HCT116 (cell line): ENCODE data around the gene RPS25. TPM values are rescaled to one million over a fixed set of nuclear protein-coding genes. Genes with fewer than 3 reads are reported as not detected.

ENCODE experiments used
- ATAC-seq: fragments of 200-7000 bp; cut with Tn5 transposase; 2 replicates; pipeline ENCODE4 v1.9.1; 2020; ENCODE audit warnings: mild to moderate bottlenecking, moderate library complexity
- BruUV-seq: library from RNA; stranded (reverse); fragments of 400-500 nt; replicated peaks from 2 replicates; lab custom pipeline; 2021; lab: Mats Ljungman, UMichigan
- CTCF ChIA-PET: fragments of 300-600 bp; sonication (Branson Sonifier 250); formaldehyde crosslinking; loops from one replicate; lab custom pipeline; 2021; ENCODE audit warnings: antibody characterized with exemption; lab: Charles Lee
- POLR2A ChIA-PET: fragments of 300-600, 350-600 bp; sonication (Branson Sonifier 250); formaldehyde crosslinking; loops from one replicate; lab custom pipeline; 2021; ENCODE audit warnings: antibody characterized with exemption; lab: Charles Lee
- RAD21 ChIA-PET, 2 experiments: fragments of 300-600 bp; sonication (Branson Sonifier 250); formaldehyde crosslinking; loops; one replicate each; lab custom pipeline; 2023; ENCODE audit warnings: low total read pairs in 2 of 2; ENCODE audit not compliant: uncharacterized antibody in 2 of 2, unreplicated experiment in 2 of 2, low non-redundant PET in 1 of 2; lab: Charles Lee
- DNase-seq: peaks from one replicate; pipeline ENCODE4 v3.0.0-alpha.2; 2010; ENCODE audit warnings: low read depth, low spot score
- H2AFZ ChIP-seq: fragments of 200-600 bp; shearing (Covaris generic), sonication (generic); 2 replicates; pipeline ENCODE4 v1.6.1; 2017; ENCODE audit warnings: low read depth, mixed run types, mixed read lengths, antibody characterized with exemption, low read length; ENCODE audit not compliant: poor library complexity, severe bottlenecking
- H3K27ac ChIP-seq: 2 replicates; pipeline ENCODE4 v1.5.1; 2012; ENCODE audit warnings: low read depth, low read length
- H3K27me3 ChIP-seq: fragments of 200-600 bp; sonication (generic); 2 replicates; pipeline ENCODE4 v1.6.1; 2016; ENCODE audit warnings: mixed run types, low read length, mixed read lengths; ENCODE audit not compliant: insufficient read depth
- H3K36me3 ChIP-seq, 2 experiments: fragments of 200-500 bp in 1 of 2; fragments of 200-600 bp in 1 of 2; sonication (Bioruptor generic) in 1 of 2; sonication (generic) in 1 of 2; 2 replicates each; pipeline versions ENCODE4 v1.5.1 to v1.6.1; 2014 to 2016; ENCODE audit warnings: low read length in 2 of 2, inconsistent platforms in 1 of 2, mixed read lengths in 1 of 2, mixed run types in 1 of 2; ENCODE audit not compliant: insufficient read depth in 2 of 2, control insufficient read depth in 1 of 2
- H3K4me1 ChIP-seq, 2 experiments: fragments of 200-600 bp in 1 of 2; sonication (generic) in 1 of 2; 2 replicates each; pipeline versions ENCODE4 v1.5.1 to v1.6.1; 2012 to 2017; ENCODE audit warnings: low read length in 2 of 2, inconsistent platforms in 1 of 2, mild to moderate bottlenecking in 1 of 2, mixed read lengths in 1 of 2, mixed run types in 1 of 2, moderate library complexity in 1 of 2; ENCODE audit not compliant: insufficient read depth in 2 of 2, control insufficient read depth in 1 of 2
- H3K4me2 ChIP-seq: fragments of 200-600 bp; sonication (generic); 2 replicates; pipeline ENCODE4 v1.6.1; 2017; ENCODE audit warnings: mixed run types, low read length, mixed read lengths
- H3K4me3 ChIP-seq, 2 experiments: fragments of 200-600 bp in 1 of 2; sonication (generic) in 1 of 2; replicated peaks in 1 of 2; 2 replicates each; pipeline ENCODE4 v1.5.1; 2011 to 2016; ENCODE audit warnings: low read length in 2 of 2, control low read depth in 1 of 2, low read depth in 1 of 2, mild to moderate bottlenecking in 1 of 2, mixed read lengths in 1 of 2, mixed run types in 1 of 2
- H3K79me2 ChIP-seq: fragments of 200-600 bp; sonication (generic); 2 replicates; pipeline ENCODE4 v1.6.1; 2017; ENCODE audit warnings: mild to moderate bottlenecking, mixed run types, low read length, moderate library complexity, mixed read lengths; ENCODE audit not compliant: insufficient read depth
- H3K9ac ChIP-seq: fragments of 200-600 bp; sonication (generic); 2 replicates; pipeline ENCODE4 v1.6.1; 2016; ENCODE audit warnings: low read length, mixed read lengths
- H3K9me2 ChIP-seq: fragments of 200-600 bp; sonication (generic), shearing (Covaris generic); 2 replicates; pipeline ENCODE4 v1.6.1; 2017; ENCODE audit warnings: mixed run types, mild to moderate bottlenecking, moderate library complexity; ENCODE audit not compliant: insufficient read depth
- H3K9me3 ChIP-seq, 2 experiments: fragments of 200-500 bp in 1 of 2; fragments of 200-600 bp in 1 of 2; sonication (Bioruptor generic) in 1 of 2; sonication (generic) in 1 of 2; 2 replicates each; pipeline ENCODE4 v1.6.1; 2014 to 2017; ENCODE audit warnings: low read length in 2 of 2, mixed read lengths in 2 of 2, inconsistent platforms in 1 of 2, low read depth in 1 of 2, mild to moderate bottlenecking in 1 of 2, mixed run types in 1 of 2, moderate library complexity in 1 of 2; ENCODE audit not compliant: control insufficient read depth in 1 of 2, insufficient read depth in 1 of 2
- H4K20me1 ChIP-seq: fragments of 200-600 bp; sonication (generic), shearing (Covaris generic); 2 replicates; pipeline ENCODE4 v1.6.1; 2017; ENCODE audit warnings: mixed run types, mild to moderate bottlenecking, moderate library complexity; ENCODE audit not compliant: insufficient read depth
- CBX3 ChIP-seq: IDR thresholded peaks from 2 replicates; pipeline ENCODE4 v1.6.1; 2012; ENCODE audit warnings: low read depth
- CEBPB ChIP-seq: IDR thresholded peaks from 2 replicates; pipeline ENCODE4 v1.6.1; 2012; ENCODE audit warnings: low read depth
- EZH2phosphoT487 ChIP-seq: fragments of 200-600 bp; IDR thresholded peaks from 2 replicates; pipeline ENCODE4 v1.6.1; 2018; ENCODE audit warnings: antibody characterized with exemption, borderline replicate concordance
- FOSL1 ChIP-seq: IDR thresholded peaks from 2 replicates; pipeline ENCODE4 v1.6.1; 2012; ENCODE audit warnings: low read depth
- MAX ChIP-seq: IDR thresholded peaks from 2 replicates; pipeline ENCODE4 v1.6.1; 2012
- POLR2AphosphoS5 ChIP-seq: IDR thresholded peaks from 2 replicates; pipeline ENCODE4 v1.6.1; 2011; ENCODE audit warnings: mild to moderate bottlenecking, low read depth, low read length, moderate library complexity
- REST ChIP-seq: IDR thresholded peaks from 2 replicates; pipeline ENCODE4 v1.6.1; 2012; ENCODE audit warnings: low read depth
- SIN3A ChIP-seq: IDR thresholded peaks from 2 replicates; pipeline ENCODE4 v1.6.1; 2012; ENCODE audit warnings: low read depth
- SP1 ChIP-seq: IDR thresholded peaks from 2 replicates; pipeline ENCODE4 v1.6.1; 2012; ENCODE audit warnings: low read depth
- SRF ChIP-seq: IDR thresholded peaks from 2 replicates; pipeline ENCODE4 v1.6.1; 2012; ENCODE audit warnings: low read depth
- TCF7L2 ChIP-seq: IDR thresholded peaks from 2 replicates; pipeline ENCODE4 v1.7.0; 2011; ENCODE audit warnings: borderline replicate concordance, inconsistent platforms; ENCODE audit not compliant: insufficient read depth, insufficient read length; ENCODE audit errors: extremely low read depth
- ZFX ChIP-seq: fragments of 450-650 bp; IDR thresholded peaks from 2 replicates; pipeline ENCODE4 v1.6.1; 2017
- intact Hi-C: fragments of 100-400 bp; cut with micrococcal nuclease; formaldehyde crosslinking; loops from 2 replicates; pipeline ENCODE4 v1.10.0; 2022
- total RNA-seq: library from RNA; stranded (reverse); gene quantifications from one replicate; pipeline ENCODE4 v1.2.1, GENCODE V29; 2021; ENCODE audit not compliant: unreplicated experiment

Gene RPS25
- total RNA-seq, 1 experiment from 2014 or later, result 1,404 TPM

- H3K27ac ChIP-seq, result no peak overlapping the region; the same call in 1 of the 2 replicates
- intact Hi-C loops, result no loop called here
- no peak for ATAC-seq
- H3K36me3 ChIP-seq, result peaks cover 57 to 65% of the 10 kb centered on the region in 2 experiments; a peak in 3 of 4 replicates
- H3K4me3 ChIP-seq, result no peak overlapping the region
- RAD21 ChIA-PET, result no interaction called here
- CTCF ChIA-PET, result no interaction called here
- H3K27me3 ChIP-seq, result no peaks in the 10 kb centered on the region
- H3K79me2 ChIP-seq, result peaks cover 18% of the 10 kb centered on the region
- peaks cover 0 to 9% of the 10 kb centered on the region in 2 experiments; a peak in 3 of 4 replicates for H3K4me1 ChIP-seq
- TF ChIP-seq EZH2phosphoT487, result no peak
- H3K4me2 ChIP-seq, result no peak overlapping the region
- H3K9me3 ChIP-seq, result no peaks in the 10 kb centered on the region
- no TSS peak for BruUV-seq
- DNase-seq, result no peak
- no peaks in the 10 kb centered on the region for H4K20me1 ChIP-seq
- no peak overlapping the region for H3K9ac ChIP-seq
- H3K9me2 ChIP-seq, result no peaks in the 10 kb centered on the region
- no peak overlapping the region for H2AFZ ChIP-seq
- POLR2A ChIA-PET, result no interaction called here
Measured at GRCh38 chr11:119051440-119052162, 33.5 kb upstream of the RPS25 start.

- Histone ChIP-seq H3K4me1 (no peaks in the 10 kb centered on the region), H3K27ac (no peak overlapping the region), H3K4me2 (no peak overlapping the region), H3K9ac (no peak overlapping the region), H3K9me3 (no peaks in the 10 kb centered on the region), H3K36me3 (peaks cover 53 to 61% of the 10 kb centered on the region in 2 experiments), H3K79me2 (no peaks in the 10 kb centered on the region; the same call in 1 of the 2 replicates), H3K4me3 (no peak overlapping the region), H4K20me1 (no peaks in the 10 kb centered on the region), H3K9me2 (no peaks in the 10 kb centered on the region), H2AFZ (no peak overlapping the region), H3K27me3 (no peaks in the 10 kb centered on the region)
- intact Hi-C loops, result no loop called here
- BruUV-seq, result no TSS peak
- ATAC-seq (no peak), DNase-seq (no peak)
- ChIA-PET RAD21 (no interaction called here), POLR2A (no interaction called here), CTCF (no interaction called here)
- TF ChIP-seq TCF7L2 (no peak), CBX3 (no peak), SIN3A (no peak), EZH2phosphoT487 (no peak), REST (no peak), FOSL1 (no peak), MAX (no peak), SP1 (no peak), CEBPB (no peak), POLR2AphosphoS5 (no peak), SRF (no peak), ZFX (no peak)
Measured at GRCh38 chr11:119049081-119049480, 30.9 kb upstream of the RPS25 start.
